Activated CD8-positive, alpha-beta memory T cell treated with anti-CD3 and anti-CD28 coated beads, Interleukin-2, amount 50 U/mL, for 1 hour (primary cell): ENCODE measurements around the gene SREBF1.

Source experiments
- DNase-seq: peaks from one replicate; pipeline ENCODE4 v3.0.0-alpha.2; 2020; ENCODE audit errors: extremely low read depth

Gene SREBF1

GRCh38 chr17:17841601-17842025, 4.8 kb upstream of the SREBF1 start:
- DNase-seq, result no peak

GRCh38 chr17:17840751-17841591, 4.2 kb upstream of the SREBF1 start:
- no peak for DNase-seq

- no peak for DNase-seq
Observed at GRCh38 chr17:17839791-17840707, 3.3 kb upstream of the SREBF1 start.

- no peak for DNase-seq
Observed at GRCh38 chr17:17837966-17838962, 1.5 kb upstream of the SREBF1 start.

- no peak for DNase-seq
Observed at GRCh38 chr17:17837380-17837821, 615 bp upstream of the SREBF1 start.

- peak; percentile 93 for DNase-seq
Observed at GRCh38 chr17:17836250-17836817, 452 bp downstream of the SREBF1 start.

- DNase-seq, result no peak
Observed at GRCh38 chr17:17835415-17836249, 1.2 kb downstream of the SREBF1 start.

GRCh38 chr17:17834974-17835373, 1.8 kb downstream of the SREBF1 start:
- no peak for DNase-seq

GRCh38 chr17:17833658-17834357, 3.0 kb downstream of the SREBF1 start:
- DNase-seq, result no peak

- DNase-seq, result no peak
Observed at GRCh38 chr17:17832032-17832363, 4.8 kb downstream of the SREBF1 start.

- DNase-seq, result no peak
Observed at GRCh38 chr17:17831208-17832031, 5.4 kb downstream of the SREBF1 start.

GRCh38 chr17:17830740-17831207, 6.0 kb downstream of the SREBF1 start:
- DNase-seq, result no peak

- no peak for DNase-seq
Observed at GRCh38 chr17:17830269-17830567, 6.6 kb downstream of the SREBF1 start.

- DNase-seq, result no peak
Observed at GRCh38 chr17:17827826-17828621, 8.8 kb downstream of the SREBF1 start.

GRCh38 chr17:17826942-17827785, 9.6 kb downstream of the SREBF1 start:
- no peak for DNase-seq

GRCh38 chr17:17826342-17826713, 10.5 kb downstream of the SREBF1 start:
- no peak for DNase-seq
